Choroid plexus epithelial cell (primary cell): ENCODE results near the gene MYH10.

Experiments used
- DNase-seq: peaks from one replicate; pipeline ENCODE4 v3.0.0-alpha.2; 2010; ENCODE audit warnings: low read depth
- H3K4me3 ChIP-seq: 2 replicates; pipeline ENCODE4 v1.5.1; 2011; ENCODE audit warnings: low read depth, mild to moderate bottlenecking, control low read depth, low read length, moderate library complexity
- CTCF ChIP-seq: conservative IDR thresholded peaks from 2 replicates; pipeline ENCODE4 v1.5.1; 2011; ENCODE audit warnings: low read depth, mild to moderate bottlenecking, control low read depth, inconsistent platforms, low read length, moderate library complexity

The MYH10 gene

GRCh38 chr17:8650119-8650499 lies 19.6 kb upstream of the MYH10 start:
- H3K4me3 ChIP-seq, result no peak overlapping the region
- TF ChIP-seq CTCF, result no peak
- DNase-seq, result no peak

GRCh38 chr17:8649157-8650118 lies 18.9 kb upstream of the MYH10 start:
- H3K4me3 ChIP-seq, result no peak overlapping the region
- peak; percentile 84 for DNase-seq
- TF ChIP-seq CTCF, result no peak

- H3K4me3 ChIP-seq, result no peak overlapping the region
- DNase-seq, result no peak
Observed at GRCh38 chr17:8647956-8648355, 17.4 kb upstream of the MYH10 start.

GRCh38 chr17:8647202-8647601 lies 16.7 kb upstream of the MYH10 start:
- no peak for DNase-seq
- no peak overlapping the region for H3K4me3 ChIP-seq
- TF ChIP-seq CTCF, result no peak

More at GRCh38 chr17:8647956-8648355, 17.4 kb upstream of the MYH10 start:
- TF ChIP-seq CTCF, result no peak

GRCh38 chr17:8644507-8644902 lies 14.0 kb upstream of the MYH10 start:
- H3K4me3 ChIP-seq, result no peak overlapping the region
- no peak for TF ChIP-seq CTCF
- no peak for DNase-seq

GRCh38 chr17:8643855-8644506 lies 13.5 kb upstream of the MYH10 start:
- DNase-seq, result no peak
- no peak for TF ChIP-seq CTCF
- H3K4me3 ChIP-seq, result no peak overlapping the region
